Stomach (tissue), 9 donors: ENCODE measurements around the gene RPN1. TPM values are rescaled to one million over a fixed set of nuclear protein-coding genes. Genes with fewer than 3 reads are reported as not detected.

Experiments used
- DNase-seq, 2 donors: peaks; one replicate each; pipeline versions ENCODE4 v3.0.0 to v3.0.0-alpha.2; 2013 to 2019
- H3K27ac ChIP-seq, 5 donors: fragments of 200-600 bp in 4 of 5; sonication (generic) in 4 of 5; one replicate each; pipeline ENCODE4 v1.5.1; 2013 to 2019; ENCODE audit warnings: mild to moderate bottlenecking in 1 of 5, moderate library complexity in 1 of 5
- H3K27me3 ChIP-seq, 3 donors: fragments of 200-600 bp; sonication (generic); one replicate each; pipeline ENCODE4 v1.5.1; 2017 to 2019; ENCODE audit warnings: mixed run types in 1 of 3
- H3K36me3 ChIP-seq, 4 donors: fragments of 200-600 bp; sonication (generic); 1 replicate in 3 of 4; 2 replicates in 1 of 4; pipeline ENCODE4 v1.5.1; 2016 to 2019
- H3K4me1 ChIP-seq, 4 donors: fragments of 200-600 bp; sonication (generic); one replicate each; pipeline ENCODE4 v1.5.1; 2016 to 2019
- H3K4me3 ChIP-seq, 4 donors: fragments of 200-600 bp; sonication (generic) in 3 of 4; one replicate each; pipeline ENCODE4 v1.5.1; 2016 to 2019; ENCODE audit warnings: mild to moderate bottlenecking in 1 of 4
- H3K9me3 ChIP-seq, 4 donors: fragments of 200-600 bp; sonication (generic); one replicate each; pipeline ENCODE4 v1.5.1; 2016 to 2019
- EP300 ChIP-seq: sonication (generic); formaldehyde crosslinking; IDR thresholded peaks from one replicate; pipeline ENCODE4 v1.6.1; 2017; ENCODE audit warnings: antibody characterized with exemption
- POLR2A ChIP-seq, 4 donors: fragments of 450-650 bp; IDR thresholded peaks; one replicate each; pipeline ENCODE4 v1.6.1; 2016; ENCODE audit warnings: antibody characterized with exemption in 4 of 4, control low read depth in 2 of 4, mild to moderate bottlenecking in 1 of 4, moderate library complexity in 1 of 4
- POLR2AphosphoS5 ChIP-seq, 3 donors: sonication (generic); formaldehyde crosslinking; IDR thresholded peaks; one replicate each; pipeline ENCODE4 v1.6.1; 2016; ENCODE audit warnings: antibody characterized with exemption in 3 of 3
- WGBS, 5 donors: extraction: QIAGEN DNeasy Blood & Tissue Kit in 3 of 5; methylation state at CpG; one replicate each; pipeline versions ENCODE4 v1.1.5 to v1.1.7; 2013 to 2018; 5-methylcytosine and 5-hydroxymethylcytosine counted together
- intact Hi-C: fragments of 100-400 bp; cut with DNase I; formaldehyde crosslinking; loops from one replicate; pipeline ENCODE4 v1.15.1; 2023; ENCODE audit warnings: low total_unique reads
- polyA plus RNA-seq, 3 donors: library from polyadenylated mRNA; stranded (reverse); fragments of 200-250 nt; gene quantifications; one replicate each; pipeline ENCODE4 v1.2.3, GENCODE V29; 2013
- total RNA-seq, 5 donors: library from RNA; depleted of rRNA; stranded (reverse); fragments of >200 nt; gene quantifications; one replicate each; pipeline versions ENCODE4 v1.1.0 to v1.2.3, GENCODE V29; 2014 to 2016
- TF ChIP-seq, protein P1 (sequence below), 7 experiments: fragments of 450-650 bp in 4 of 7; fragments of 200-600 bp in 3 of 7; sonication (generic) in 3 of 7; IDR thresholded peaks; one replicate each; pipeline ENCODE4 v1.5.1; 2016 to 2019; ENCODE audit warnings: antibody characterized with exemption in 7 of 7, control low read depth in 2 of 7, mild to moderate bottlenecking in 1 of 7
- donor health status: healthy with polysubstance abuse.
- donor health status: Bipolar disorder and iron deficiency.
- donor health status: healthy.

The RPN1 gene
- total and polyA plus RNA-seq, 8 donors = 39.9 to 328 (median 107) TPM

DNA sequence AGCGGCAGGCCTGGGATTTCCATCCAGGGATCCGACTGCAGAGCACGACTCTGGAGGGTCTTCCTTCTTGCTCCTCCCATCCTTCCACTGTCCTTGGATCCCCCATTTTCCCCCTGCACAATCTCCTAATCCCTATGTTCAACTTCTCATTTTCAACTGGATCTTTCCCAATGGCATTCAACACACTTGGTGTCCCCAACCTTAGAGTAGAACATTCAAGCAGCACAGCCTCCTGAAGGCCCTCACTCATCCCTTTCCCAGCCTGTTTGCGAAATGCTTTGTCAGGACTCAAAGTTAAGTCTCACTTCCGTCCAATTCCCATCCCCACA, 32.3 kb downstream of the RPN1 start:
- Histone ChIP-seq H3K9me3 (no peaks in the 10 kb centered on the region), H3K4me3 (peak overlapping the region; percentile 60 to 91 (median 78)), H3K36me3 (peaks cover 25 to 48% (median 46%) of the 10 kb centered on the region in 4 donors), H3K4me1 (peaks cover 17 to 40% (median 29%) of the 10 kb centered on the region in 4 donors), H3K27ac (peak overlapping the region; percentile 84 to 91 (median 85)), H3K27me3 (no peaks in the 10 kb centered on the region)
- WGBS, 5 donors = 29 to 39% (median 33%) methylated on average over 5 of the region's 5 CpGs
- no peak for DNase-seq
- intact Hi-C loops = no loop called here
- no peak for TF ChIP-seq POLR2AphosphoS5 (IDR thresholded peaks at IDR 0.05)

- Histone ChIP-seq H3K4me1 (peaks cover 17 to 35% (median 24%) of the 10 kb centered on the region in 4 donors), H3K36me3 (peaks cover 25 to 43% (median 41%) of the 10 kb centered on the region in 4 donors), H3K27me3 (no peaks in the 10 kb centered on the region), H3K4me3 (peak overlapping the region; percentile 60 to 91 (median 78)), H3K9me3 (no peaks in the 10 kb centered on the region), H3K27ac (peak overlapping the region; percentile 84 to 91 (median 85))
- DNase-seq = peak; percentile 99
- WGBS, 5 donors = 0 to 2% (median 1%) methylated on average over 54 to 61 of the region's 61 CpGs
- TF ChIP-seq POLR2A (IDR thresholded peaks at IDR 0.05) (no peak), EP300 (no peak), POLR2AphosphoS5 (IDR thresholded peaks at IDR 0.05) (peak in 2 of 3 donors; percentile 71 to 91)
- TF ChIP-seq, protein P1, sequence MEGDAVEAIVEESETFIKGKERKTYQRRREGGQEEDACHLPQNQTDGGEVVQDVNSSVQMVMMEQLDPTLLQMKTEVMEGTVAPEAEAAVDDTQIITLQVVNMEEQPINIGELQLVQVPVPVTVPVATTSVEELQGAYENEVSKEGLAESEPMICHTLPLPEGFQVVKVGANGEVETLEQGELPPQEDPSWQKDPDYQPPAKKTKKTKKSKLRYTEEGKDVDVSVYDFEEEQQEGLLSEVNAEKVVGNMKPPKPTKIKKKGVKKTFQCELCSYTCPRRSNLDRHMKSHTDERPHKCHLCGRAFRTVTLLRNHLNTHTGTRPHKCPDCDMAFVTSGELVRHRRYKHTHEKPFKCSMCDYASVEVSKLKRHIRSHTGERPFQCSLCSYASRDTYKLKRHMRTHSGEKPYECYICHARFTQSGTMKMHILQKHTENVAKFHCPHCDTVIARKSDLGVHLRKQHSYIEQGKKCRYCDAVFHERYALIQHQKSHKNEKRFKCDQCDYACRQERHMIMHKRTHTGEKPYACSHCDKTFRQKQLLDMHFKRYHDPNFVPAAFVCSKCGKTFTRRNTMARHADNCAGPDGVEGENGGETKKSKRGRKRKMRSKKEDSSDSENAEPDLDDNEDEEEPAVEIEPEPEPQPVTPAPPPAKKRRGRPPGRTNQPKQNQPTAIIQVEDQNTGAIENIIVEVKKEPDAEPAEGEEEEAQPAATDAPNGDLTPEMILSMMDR (IDR thresholded peaks at IDR 0.05) = peak in 5 of 7 experiments; percentile 84 to 99 (median 94)
- intact Hi-C loops = no loop called here
Measured at GRCh38 chr3:128617557-128618397, 32.8 kb downstream of the RPN1 start.

- Histone ChIP-seq H3K9me3 (no peaks in the 10 kb centered on the region), H3K4me1 (peaks cover 17 to 35% (median 24%) of the 10 kb centered on the region in 4 donors), H3K4me3 (peak overlapping the region; percentile 60 to 91 (median 78)), H3K27me3 (no peaks in the 10 kb centered on the region), H3K27ac (peak overlapping the region; percentile 80 to 91 (median 85)), H3K36me3 (peaks cover 21 to 37% (median 35%) of the 10 kb centered on the region in 4 donors)
- intact Hi-C loops = no loop called here
- no peak for DNase-seq
- 48 to 64% (median 58%) methylated on average over 9 of the region's 9 CpGs for WGBS, 5 donors
- TF ChIP-seq, protein P1 (IDR thresholded peaks at IDR 0.05) = no peak
- TF ChIP-seq POLR2A (IDR thresholded peaks at IDR 0.05) (no peak), POLR2AphosphoS5 (IDR thresholded peaks at IDR 0.05) (no peak), EP300 (no peak)
Measured at GRCh38 chr3:128617270-128617556, 33.4 kb downstream of the RPN1 start.

GRCh38 chr3:128616516-128617269, 33.9 kb downstream of the RPN1 start:
- intact Hi-C loops = no loop called here
- DNase-seq = no peak
- Histone ChIP-seq H3K27ac (peak overlapping the region in 4 of 5 donors; percentile 84 to 91 (median 86)), H3K4me3 (peak overlapping the region; percentile 60 to 91 (median 78)), H3K4me1 (peaks cover 17 to 35% (median 24%) of the 10 kb centered on the region in 4 donors), H3K27me3 (no peaks in the 10 kb centered on the region), H3K36me3 (peaks cover 16 to 32% (median 30%) of the 10 kb centered on the region in 4 donors), H3K9me3 (no peaks in the 10 kb centered on the region)
- WGBS, 5 donors = 82 to 95% (median 86%) methylated on average over 2 to 16 of the region's 16 CpGs
- no peak for TF ChIP-seq EP300
- TF ChIP-seq POLR2AphosphoS5 (IDR thresholded peaks at IDR 0.05) = no peak
- TF ChIP-seq, protein P1 (IDR thresholded peaks at IDR 0.05) = no peak
